SH-SY5Y (cell line): ENCODE measurements around the gene INSC.

Source experiments
- GATA2 ChIP-seq: IDR thresholded peaks from 2 replicates; pipeline ENCODE4 v1.6.1; 2011; ENCODE audit warnings: mild to moderate bottlenecking, low read depth, low read length
- GATA3 ChIP-seq: IDR thresholded peaks from 2 replicates; pipeline ENCODE4 v1.6.1; 2011; ENCODE audit warnings: low read depth, mild to moderate bottlenecking, low read length, moderate library complexity

Gene INSC

DNA sequence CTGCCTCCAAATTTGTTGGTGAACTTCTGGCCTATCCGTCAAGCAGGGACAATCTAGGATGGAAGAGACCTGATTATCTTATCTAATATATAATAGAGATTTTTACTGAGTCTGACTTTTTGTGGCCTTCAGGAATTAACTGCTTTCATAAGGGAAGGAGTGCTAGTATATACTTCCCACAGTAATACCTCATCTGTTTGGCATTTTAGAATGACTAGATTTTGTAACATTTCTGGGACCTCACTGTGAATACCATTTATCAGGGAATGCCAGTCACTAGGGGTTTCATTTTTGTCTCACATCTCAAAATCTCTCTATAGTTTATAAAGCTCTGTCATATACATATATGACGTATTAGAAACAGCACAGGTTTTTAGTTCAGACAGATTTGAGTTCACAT lies 114.3 kb downstream of the INSC start:
- TF ChIP-seq GATA3 (no peak), GATA2 (no peak)

DNA sequence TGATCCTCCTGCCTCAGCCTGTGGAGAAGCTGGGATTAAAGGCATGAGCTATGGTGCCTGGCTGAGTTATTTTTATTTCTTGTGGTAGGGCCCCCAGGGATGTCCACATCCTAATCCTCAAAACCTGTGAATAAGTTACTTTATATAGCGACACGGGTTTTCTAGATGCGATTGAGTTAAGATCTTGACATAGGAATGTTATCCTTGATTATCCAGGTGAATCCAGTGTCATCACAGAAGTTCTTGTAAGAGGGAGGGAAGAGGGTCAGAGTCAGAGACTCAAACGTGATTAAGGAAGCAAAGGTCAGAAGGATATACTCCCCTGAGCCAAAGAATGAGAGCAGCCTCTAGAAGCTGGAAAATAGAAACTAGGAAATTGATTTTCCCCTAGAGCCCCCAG lies 117.8 kb downstream of the INSC start:
- TF ChIP-seq GATA3 = no peak
- TF ChIP-seq GATA2 = no peak

DNA sequence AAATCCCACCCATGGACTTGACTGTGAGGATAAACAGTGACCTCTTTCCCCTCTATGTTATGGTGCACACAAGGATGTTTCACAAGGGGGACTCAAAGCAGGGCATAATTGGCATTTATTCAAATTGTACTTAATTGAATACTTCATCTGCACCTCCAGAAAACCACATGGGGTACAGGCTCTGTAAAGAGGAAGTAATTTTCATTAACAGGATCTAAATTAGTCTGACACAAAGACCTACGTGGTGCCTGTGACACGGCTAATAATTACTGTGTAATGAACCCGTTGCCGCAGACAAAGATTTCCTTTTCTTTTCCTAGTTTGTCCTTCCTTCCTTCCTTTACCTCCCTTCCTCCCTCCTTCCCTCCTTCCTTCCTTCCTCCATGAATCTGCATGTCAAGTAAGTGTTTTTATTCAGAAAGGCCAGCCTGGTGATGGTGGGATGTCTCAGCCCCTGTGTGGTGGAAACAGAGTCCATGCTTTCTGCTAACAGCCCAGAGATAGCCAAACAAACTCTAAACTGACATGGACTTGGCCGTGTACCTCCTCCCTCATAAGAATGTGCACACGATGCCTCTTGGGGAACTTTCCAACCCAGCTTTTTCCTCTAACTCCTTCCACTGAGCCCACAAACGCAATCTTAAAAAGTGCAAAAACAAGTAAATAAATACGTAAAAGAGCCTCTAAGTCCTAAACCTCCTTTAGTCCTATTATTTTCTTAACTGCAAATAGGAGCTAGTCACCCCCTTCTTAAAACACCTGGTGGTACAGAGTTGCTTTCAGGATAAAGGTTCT lies 118.8 kb downstream of the INSC start:
- no peak for TF ChIP-seq GATA3

DNA sequence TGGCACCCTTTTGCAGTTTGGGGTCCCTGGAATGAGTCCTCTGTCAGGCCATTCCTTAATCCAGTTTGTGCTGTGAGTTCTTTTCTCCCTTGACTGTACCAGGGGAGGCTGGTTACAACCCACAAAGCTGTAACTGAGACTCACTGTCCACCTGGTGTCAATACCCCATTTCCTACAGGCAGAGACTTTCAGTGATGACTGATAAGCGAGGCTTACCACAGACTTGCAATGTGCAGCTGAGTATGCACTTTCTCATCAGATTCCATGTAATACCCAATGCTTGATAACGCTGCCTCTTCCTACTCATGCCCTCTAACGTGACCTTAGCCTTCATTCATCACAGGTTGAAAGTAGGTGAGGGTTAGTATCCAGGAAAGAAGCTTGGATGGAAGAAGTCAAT lies 120.1 kb downstream of the INSC start:
- no peak for TF ChIP-seq GATA3
- TF ChIP-seq GATA2 = no peak

DNA sequence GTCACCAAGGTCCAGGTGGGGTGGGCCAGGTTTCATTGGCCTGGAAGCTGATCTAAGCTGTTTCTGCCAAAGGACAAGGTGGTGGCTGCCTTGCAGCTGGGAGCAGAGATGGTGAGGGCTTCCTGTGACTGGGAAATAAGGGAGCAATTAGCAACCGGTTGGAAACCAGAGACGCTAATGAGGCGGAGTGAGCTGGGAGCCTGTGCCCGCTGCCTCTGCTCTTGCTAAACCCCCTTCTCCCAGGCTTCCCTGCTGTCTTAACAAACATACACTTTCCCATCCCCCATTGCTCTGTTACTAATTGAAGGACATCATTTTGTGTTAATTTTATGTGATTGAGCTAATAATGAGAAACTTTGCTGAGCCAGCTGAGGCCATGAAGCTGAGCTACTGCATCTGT lies 121.8 kb downstream of the INSC start:
- TF ChIP-seq GATA3 (no peak), GATA2 (no peak)

DNA sequence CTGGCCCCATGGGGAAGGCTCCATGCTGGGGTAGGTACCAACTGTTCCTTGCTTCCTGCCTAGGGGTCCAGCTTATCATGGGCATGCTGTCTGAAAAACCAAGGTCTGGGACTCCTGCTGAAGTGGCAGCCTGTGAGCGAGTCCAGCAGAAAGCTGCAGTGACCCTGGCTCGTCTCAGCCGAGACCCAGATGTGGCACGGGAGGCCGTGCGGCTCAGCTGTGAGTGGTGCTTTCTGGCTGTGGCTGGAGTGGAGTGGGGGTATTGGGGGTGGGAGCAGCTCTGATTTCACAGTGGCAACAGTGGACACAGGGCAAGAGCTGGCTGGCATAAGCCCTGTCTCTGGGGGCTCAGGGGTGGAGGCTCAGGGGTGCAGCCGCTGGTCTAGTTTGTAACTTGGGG lies 124.1 kb downstream of the INSC start:
- no peak for TF ChIP-seq GATA2
- TF ChIP-seq GATA3 = no peak

DNA sequence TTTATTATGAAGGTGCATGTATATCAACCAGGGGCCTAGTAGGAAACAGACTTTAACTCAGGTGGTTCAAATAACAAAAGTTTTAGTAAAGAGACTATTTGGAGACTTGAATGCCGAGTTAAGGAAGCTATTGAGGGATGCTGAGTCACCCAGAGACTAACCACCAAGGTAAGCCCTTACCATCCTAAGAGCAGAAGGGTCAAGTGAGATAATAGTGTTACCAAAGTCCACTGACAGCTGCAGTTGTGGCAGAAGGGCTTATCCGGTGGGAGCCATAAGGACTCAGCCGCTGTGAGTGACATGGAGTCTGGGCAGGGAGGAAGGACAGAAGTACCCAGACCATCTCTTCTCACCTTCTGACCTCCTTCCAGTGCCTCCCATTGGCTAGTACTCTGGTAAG lies 134.0 kb downstream of the INSC start:
- TF ChIP-seq GATA3 (no peak), GATA2 (no peak)

DNA sequence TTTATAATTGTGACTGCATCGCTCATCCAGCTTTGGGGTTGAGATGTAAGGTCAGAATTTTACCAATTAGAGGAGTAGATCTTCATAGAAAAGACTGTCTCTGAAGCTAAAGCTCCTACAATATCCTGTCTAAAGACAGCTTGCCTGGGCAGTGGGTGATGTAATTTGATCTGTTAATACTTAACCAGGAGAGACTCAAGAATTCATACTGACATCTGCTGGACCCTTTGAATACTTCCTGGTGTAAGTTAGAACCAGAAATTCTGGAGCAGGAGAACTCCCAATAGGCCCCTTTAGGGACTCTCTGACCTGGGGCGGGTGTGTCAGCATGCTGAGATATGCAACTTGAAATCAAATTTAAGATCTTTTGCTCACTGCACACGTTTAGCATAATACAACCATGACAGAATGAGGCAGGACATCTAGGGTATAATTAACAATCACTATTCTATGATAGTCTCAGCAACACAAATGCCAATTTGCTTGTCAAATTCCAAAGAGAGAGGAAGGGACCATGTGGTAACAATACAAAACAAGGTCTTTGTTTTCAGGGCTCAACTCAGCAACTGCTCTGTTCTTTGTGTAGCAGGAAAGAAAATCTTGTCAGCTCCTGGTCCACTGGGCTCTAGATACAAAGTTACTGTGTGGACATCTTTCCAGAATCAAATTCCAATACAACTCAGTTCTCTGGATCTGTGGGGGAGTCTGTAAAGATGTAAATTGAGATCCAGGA lies 143.9 kb downstream of the INSC start:
- no peak for TF ChIP-seq GATA3
- TF ChIP-seq GATA2 = no peak

DNA sequence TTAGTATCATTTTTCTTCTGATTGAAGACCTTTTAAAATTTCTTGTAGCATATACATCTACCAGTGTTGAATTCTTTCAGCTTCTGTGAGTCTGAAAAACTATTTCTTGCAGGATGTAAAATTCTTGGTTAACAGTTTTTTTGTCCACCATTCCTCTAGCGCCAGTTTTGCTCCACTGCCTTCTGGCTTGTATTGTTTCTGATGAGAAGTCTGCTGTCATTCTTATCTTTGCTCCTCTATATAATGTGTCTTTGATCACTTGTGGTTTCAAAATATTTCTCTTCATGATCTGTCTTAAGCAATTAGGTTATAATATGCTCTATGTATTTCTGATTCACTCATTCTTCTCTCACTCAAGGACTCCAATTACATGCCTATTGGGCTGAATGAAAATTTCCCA lies 152.3 kb downstream of the INSC start:
- TF ChIP-seq GATA3 (no peak), GATA2 (no peak)

DNA sequence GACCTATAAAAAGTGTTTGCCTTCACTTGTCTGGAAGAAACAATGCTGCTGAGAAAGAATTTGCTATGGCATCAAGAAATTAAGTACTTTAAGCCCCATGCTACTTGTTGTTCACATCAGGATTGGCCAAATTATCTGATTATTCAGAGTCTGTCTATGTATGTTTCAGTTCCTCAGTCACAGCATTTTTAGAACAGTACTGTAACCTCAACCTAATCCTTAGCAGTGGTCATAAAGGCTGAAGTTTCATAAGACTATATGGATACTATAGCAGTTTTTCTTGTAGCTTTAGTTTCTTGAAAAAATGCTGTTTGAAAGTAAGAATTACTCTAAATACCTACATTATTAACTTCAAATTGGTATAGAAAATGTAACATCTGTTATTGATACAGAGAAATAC lies 153.9 kb downstream of the INSC start:
- TF ChIP-seq GATA2 (no peak), GATA3 (no peak)

DNA sequence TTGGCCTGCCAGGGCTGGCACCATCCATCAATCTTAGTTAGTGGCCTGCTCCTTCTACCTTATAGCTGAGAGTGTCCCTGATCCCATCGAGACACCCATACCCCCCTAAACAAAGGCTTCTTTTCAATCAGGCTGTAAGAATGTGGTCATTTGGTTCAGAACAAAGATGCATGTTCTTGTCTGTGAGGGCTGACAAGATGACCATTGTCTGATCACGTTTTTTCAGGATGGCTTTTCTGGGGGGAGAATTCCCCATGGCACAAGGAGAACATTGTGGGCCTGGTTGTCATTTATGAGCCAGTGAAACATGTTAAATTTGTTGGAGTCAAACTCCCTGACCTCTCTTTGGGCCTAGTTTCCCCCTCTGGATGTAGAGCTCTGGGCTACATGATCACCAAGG lies 160.4 kb downstream of the INSC start:
- no peak for TF ChIP-seq GATA3
- no peak for TF ChIP-seq GATA2

DNA sequence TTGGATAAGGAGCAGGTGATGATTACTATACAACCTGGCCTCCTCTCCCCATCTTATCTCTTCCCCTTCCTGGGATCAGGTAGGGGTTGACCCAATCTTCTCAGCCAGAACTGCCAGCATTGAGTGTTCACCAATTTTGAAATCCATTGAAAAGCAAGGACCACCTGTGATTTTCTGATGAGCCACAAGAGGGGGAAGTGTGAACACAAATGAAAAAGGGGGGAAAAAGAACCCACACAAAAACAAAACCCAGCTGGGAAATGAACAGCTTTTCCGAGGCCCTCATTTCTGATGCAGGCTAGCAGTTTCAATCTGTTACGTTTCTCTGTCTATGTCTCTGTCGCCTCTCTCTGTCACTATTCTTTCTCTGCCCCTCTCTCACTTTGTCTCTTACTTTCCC lies 161.9 kb downstream of the INSC start:
- TF ChIP-seq GATA2 = no peak
- TF ChIP-seq GATA3 = no peak

DNA sequence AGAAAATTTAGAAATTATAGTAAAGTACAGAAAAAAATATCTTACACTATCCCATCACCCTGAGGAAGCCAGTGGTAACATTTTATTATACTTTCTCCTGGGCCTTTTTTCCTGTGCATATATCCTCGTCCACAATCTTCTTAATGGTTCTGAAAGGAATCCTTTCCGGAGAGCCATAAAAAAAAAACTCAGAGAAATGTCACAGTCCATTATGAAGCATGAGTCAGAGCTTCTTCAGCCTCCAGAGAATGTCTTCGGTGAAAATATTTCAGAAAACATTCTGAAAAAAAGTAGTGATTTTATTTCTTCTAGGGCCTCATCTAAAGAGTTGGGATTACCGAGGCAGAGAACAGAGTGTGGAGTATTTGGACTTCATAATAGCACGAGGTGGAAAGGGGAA lies 163.4 kb downstream of the INSC start:
- TF ChIP-seq GATA2 (no peak), GATA3 (no peak)

DNA sequence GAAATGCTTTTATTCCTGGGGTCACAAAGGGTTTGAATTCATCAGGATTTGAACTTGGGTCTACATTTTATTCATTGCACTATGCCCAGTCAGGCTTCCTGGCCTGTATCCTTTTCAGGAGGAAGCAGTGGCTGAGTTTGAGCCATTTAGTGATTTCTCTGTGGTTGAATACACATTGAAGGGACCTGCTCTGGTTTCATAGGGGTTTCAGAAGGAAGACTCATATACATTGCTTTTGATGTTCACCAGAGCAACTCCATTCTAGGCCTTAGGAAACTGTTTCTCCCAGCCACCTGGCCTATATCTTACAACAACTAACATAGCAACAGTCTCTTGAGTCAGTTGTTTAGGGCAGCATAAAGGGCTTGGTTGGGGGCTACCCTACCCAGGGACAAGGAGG lies 165.7 kb downstream of the INSC start:
- no peak for TF ChIP-seq GATA3
- TF ChIP-seq GATA2 = no peak

DNA sequence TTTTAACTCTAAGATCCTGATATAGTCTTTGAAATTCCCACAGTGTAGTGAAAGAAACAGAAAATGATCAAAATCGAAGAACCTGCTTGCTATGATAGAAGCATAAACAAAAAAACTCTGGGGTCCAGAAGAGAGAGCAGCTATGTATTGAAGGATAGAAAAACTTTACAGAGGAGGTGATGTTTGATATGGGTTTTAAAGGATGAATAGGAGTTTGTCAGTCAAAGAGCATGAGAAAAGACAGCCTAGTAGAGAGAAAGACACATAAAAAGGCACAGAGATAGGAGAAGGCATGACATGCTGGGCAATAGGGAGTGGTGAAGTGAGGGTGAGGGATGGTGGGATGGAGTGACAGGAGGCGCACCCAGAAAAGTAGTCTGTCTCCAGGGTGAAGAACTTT lies 168.0 kb downstream of the INSC start:
- TF ChIP-seq GATA2 (no peak), GATA3 (no peak)
